Stimulated activated effector memory CD8-positive, alpha-beta T cell treated with anti-CD3 and anti-CD28 coated beads, Interleukin-12 subunit alpha, Interleukin-12 subunit beta, amount 100 ng/mL, for 72 hours (primary cell): ENCODE results near the gene TPSG1.
"Not testable (repeated sequence)": the region's sequence is repeated elsewhere in the genome, so short reads cannot be mapped to it uniquely, and the experiment has no call there.

ENCODE experiments used
- ATAC-seq: fragments of 150-1000 bp; cut with Tn5 transposase; 2 replicates; pipeline ENCODE4 v1.10.0; 2021
- DNase-seq, 2 donors: peaks; one replicate each; pipeline ENCODE4 v3.0.0; 2021 to 2022; ENCODE audit warnings: low spot score in 2 of 2
- H3K27ac Mint-ChIP-seq: one replicate; pipeline ENCODE4 v1.8.0; 2022; ENCODE audit warnings: mild to moderate bottlenecking, mixed read lengths
- H3K36me3 Mint-ChIP-seq: one replicate; pipeline ENCODE4 v1.8.0; 2022; ENCODE audit warnings: mild to moderate bottlenecking, mixed read lengths
- H3K4me1 Mint-ChIP-seq: one replicate; pipeline ENCODE4 v1.8.0; 2022; ENCODE audit warnings: mixed read lengths
- H3K4me3 Mint-ChIP-seq: one replicate; pipeline ENCODE4 v1.8.0; 2022; ENCODE audit warnings: mild to moderate bottlenecking, mixed read lengths
- H3K9me3 Mint-ChIP-seq: one replicate; pipeline ENCODE4 v1.8.0; 2022; ENCODE audit warnings: mixed read lengths

Gene TPSG1

GRCh38 chr16:1200014-1200627 is 24.9 kb downstream of the TPSG1 start:
- Mint-ChIP-seq H3K27ac (no peak overlapping the region), H3K4me3 (no peak overlapping the region), H3K9me3 (peaks cover 4% of the 10 kb centered on the region), H3K4me1 (no peaks in the 10 kb centered on the region), H3K36me3 (no peaks in the 10 kb centered on the region)
- ATAC-seq: no peak
- no peak for DNase-seq

- Mint-ChIP-seq H3K36me3 (no peaks in the 10 kb centered on the region), H3K27ac (no peak overlapping the region), H3K4me1 (no peaks in the 10 kb centered on the region), H3K9me3 (peaks cover 4% of the 10 kb centered on the region), H3K4me3 (no peak overlapping the region)
- ATAC-seq: no peak
- DNase-seq: no peak
Measured at GRCh38 chr16:1199347-1200013, 25.6 kb downstream of the TPSG1 start.

GRCh38 chr16:1198671-1199346 is 26.3 kb downstream of the TPSG1 start:
- H3K4me3 Mint-ChIP-seq, ATAC-seq, H3K9me3 Mint-ChIP-seq, DNase-seq, H3K27ac Mint-ChIP-seq, H3K36me3 Mint-ChIP-seq, H3K4me1 Mint-ChIP-seq: not testable (repeated sequence)

GRCh38 chr16:1198194-1198593 is 26.9 kb downstream of the TPSG1 start:
- H3K36me3 Mint-ChIP-seq: no peaks in the 10 kb centered on the region
- H3K4me1 Mint-ChIP-seq: no peaks in the 10 kb centered on the region
- H3K9me3 Mint-ChIP-seq: peaks cover 4% of the 10 kb centered on the region
- H3K4me3 Mint-ChIP-seq: no peak overlapping the region
- DNase-seq (no peak), ATAC-seq (no peak)
- H3K27ac Mint-ChIP-seq: no peak overlapping the region

DNA sequence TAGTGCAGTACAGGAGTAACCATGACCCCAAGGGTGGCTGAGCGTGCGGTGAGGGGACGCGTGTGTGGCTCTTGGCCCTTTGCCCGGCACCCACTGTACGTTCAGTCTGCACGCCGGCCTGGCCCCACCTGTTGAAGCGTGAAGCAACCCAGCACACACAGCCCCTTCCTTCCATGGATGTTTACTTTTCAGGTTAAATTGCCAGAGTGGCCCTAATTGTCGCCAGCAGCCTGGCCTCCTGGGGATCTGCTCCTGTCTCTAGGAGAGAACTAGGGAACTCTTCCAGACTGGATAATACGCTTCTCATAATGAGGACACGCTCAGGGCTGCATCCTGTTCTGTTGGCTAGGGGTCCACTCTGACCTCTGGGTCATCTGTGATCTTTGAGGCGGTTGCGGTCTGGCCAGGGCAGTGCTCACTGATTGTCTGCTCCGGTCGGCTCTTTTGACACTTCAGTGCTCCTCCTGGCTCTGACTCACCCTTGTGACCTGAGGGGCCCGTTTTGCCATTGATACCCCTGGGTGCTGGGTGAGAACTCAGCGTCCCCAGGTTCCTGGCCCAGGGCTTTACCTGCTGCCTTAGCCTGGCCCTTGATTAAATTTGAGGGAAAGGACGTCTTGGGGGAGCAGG is 27.7 kb downstream of the TPSG1 start:
- Mint-ChIP-seq H3K27ac (no peak overlapping the region), H3K4me1 (no peaks in the 10 kb centered on the region), H3K4me3 (no peak overlapping the region), H3K36me3 (no peaks in the 10 kb centered on the region), H3K9me3 (peaks cover 4% of the 10 kb centered on the region)
- DNase-seq (no peak), ATAC-seq (no peak)

DNA sequence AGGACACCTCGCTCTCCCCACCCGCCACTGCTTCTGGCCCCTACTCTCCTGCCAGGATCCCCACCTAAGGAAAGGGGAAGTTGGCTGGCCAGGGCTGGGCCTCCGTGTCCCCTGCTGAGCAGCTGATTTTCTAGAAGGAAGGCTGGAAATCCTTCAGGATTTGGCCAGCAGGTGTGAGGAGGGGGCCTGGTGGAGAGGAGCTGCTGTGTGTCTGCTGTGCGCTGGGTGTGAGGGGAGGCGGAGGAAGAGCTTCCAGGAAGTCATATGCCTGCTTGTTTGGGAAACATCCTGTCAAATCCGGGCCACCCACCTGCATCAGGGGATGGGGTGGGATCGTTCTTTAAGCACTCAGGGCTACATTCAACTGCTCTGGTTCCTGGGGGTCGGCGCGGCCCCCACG is 28.6 kb downstream of the TPSG1 start:
- Mint-ChIP-seq H3K4me3 (no peak overlapping the region), H3K9me3 (peaks cover 4% of the 10 kb centered on the region), H3K36me3 (no peaks in the 10 kb centered on the region), H3K27ac (peak overlapping the region; percentile 85), H3K4me1 (no peaks in the 10 kb centered on the region)
- no peak for ATAC-seq
- no peak for DNase-seq

- Mint-ChIP-seq H3K4me1 (no peaks in the 10 kb centered on the region), H3K9me3 (peaks cover 4% of the 10 kb centered on the region), H3K4me3 (no peak overlapping the region), H3K36me3 (no peaks in the 10 kb centered on the region), H3K27ac (no peak overlapping the region)
- no peak for ATAC-seq
- DNase-seq: no peak
Measured at GRCh38 chr16:1195393-1195666, 29.7 kb downstream of the TPSG1 start.

DNA sequence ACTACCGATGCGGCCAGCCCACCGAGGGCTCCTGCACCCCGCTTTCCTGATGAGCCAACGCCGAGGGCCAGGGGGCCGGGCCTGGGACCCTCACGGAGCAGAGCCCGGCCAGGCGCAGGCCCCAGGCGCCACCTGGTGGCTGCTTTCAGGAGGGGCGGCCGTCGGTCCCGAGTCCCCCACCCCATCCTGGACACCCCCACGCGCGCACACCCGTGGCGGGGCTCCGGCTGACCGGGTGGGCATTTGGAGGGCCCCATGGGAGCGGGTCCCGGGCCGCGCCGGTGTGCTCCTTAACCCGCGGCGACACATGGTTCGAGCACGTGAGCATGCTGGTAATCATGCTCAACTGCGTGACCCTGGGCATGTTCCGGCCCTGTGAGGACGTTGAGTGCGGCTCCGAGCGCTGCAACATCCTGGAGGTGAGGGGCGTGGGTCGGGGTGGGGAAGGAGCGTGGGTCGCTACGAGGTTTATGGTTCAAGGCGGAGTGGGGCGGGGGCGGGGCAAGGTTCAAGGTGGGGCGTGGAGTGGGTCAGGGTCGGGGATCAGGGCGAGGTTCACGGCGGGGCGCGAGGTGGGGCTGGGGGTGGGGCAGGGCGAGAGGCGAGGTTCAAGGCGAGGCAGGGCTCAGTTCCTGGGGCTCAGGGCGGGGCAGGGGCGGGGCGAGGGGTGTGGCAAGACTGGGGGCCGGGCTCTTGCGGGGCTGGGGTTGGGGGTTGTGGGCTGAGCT is 30.2 kb downstream of the TPSG1 start:
- Mint-ChIP-seq H3K27ac (no peak overlapping the region), H3K36me3 (no peaks in the 10 kb centered on the region), H3K4me3 (no peak overlapping the region), H3K9me3 (peaks cover 2% of the 10 kb centered on the region), H3K4me1 (no peaks in the 10 kb centered on the region)
- no peak for DNase-seq
- ATAC-seq: no peak

- Mint-ChIP-seq H3K4me3 (no peak overlapping the region), H3K27ac (no peak overlapping the region), H3K4me1 (no peaks in the 10 kb centered on the region), H3K36me3 (no peaks in the 10 kb centered on the region), H3K9me3 (no peaks in the 10 kb centered on the region)
- DNase-seq (no peak), ATAC-seq (no peak)
Measured at GRCh38 chr16:1193825-1194581, 31.1 kb downstream of the TPSG1 start.

DNA sequence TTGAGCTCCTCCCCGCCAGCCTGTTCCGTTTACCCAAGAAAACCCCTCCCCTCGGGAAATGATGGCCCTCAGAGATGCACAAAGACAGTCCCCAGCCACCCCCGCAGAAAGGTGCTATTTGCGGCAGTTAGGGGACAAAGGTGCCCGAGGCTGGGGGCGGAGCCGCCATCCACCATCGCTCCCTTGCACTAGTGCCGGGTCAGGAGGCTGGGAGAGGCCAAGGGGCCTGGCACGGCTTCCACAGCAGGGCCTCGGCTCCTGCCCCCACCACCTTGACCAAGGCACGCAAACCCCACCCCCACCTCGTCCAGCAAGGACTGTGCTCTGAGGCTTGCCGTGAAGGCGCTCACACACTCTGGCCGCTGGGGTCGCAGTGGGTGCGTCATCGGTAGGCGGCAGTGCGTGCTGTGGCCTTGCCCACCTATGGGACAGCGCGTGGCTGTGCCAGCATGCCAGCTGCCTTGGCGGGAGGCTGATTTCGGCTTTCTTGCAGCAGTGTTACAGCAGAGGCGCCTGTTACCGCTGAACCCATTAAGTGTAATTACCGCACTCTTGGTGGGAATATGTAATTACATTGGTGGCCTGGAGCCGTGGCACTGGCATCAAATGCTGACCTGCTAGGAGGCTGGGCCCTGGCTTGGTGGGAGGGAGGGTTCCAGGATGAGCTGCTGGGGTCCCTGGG is 31.8 kb downstream of the TPSG1 start:
- Mint-ChIP-seq H3K4me3 (no peak overlapping the region), H3K4me1 (no peaks in the 10 kb centered on the region), H3K27ac (no peak overlapping the region), H3K9me3 (no peaks in the 10 kb centered on the region), H3K36me3 (no peaks in the 10 kb centered on the region)
- no peak for ATAC-seq
- DNase-seq: no peak

- no peak for ATAC-seq
- no peaks in the 10 kb centered on the region for H3K36me3 Mint-ChIP-seq
- DNase-seq: no peak
- no peaks in the 10 kb centered on the region for H3K4me1 Mint-ChIP-seq
- no peak overlapping the region for H3K4me3 Mint-ChIP-seq
- no peaks in the 10 kb centered on the region for H3K9me3 Mint-ChIP-seq
- no peak overlapping the region for H3K27ac Mint-ChIP-seq
Measured at GRCh38 chr16:1192384-1193073, 32.5 kb downstream of the TPSG1 start.

DNA sequence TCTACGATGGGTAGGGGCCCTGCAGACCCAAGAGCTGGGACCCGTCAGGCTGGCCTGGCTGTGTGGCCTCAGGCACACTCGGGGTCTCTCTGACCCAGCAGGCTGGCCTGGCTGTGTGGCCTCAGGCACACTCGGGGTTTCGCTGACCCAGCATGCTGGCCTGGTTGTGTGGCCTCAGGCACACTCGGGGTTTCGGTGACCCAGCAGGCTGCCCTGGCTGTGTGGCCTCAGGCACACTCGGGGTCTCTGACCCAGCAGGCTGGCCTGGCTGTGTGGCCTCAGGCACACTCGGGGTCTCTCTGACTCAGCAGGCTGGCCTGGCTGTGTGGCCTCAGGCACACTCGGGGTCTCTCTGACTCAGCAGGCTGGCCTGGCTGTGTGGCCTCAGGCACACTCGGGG is 34.3 kb downstream of the TPSG1 start:
- H3K27ac Mint-ChIP-seq, DNase-seq, H3K4me1 Mint-ChIP-seq, H3K9me3 Mint-ChIP-seq, H3K4me3 Mint-ChIP-seq, ATAC-seq, H3K36me3 Mint-ChIP-seq: not testable (repeated sequence)

DNA sequence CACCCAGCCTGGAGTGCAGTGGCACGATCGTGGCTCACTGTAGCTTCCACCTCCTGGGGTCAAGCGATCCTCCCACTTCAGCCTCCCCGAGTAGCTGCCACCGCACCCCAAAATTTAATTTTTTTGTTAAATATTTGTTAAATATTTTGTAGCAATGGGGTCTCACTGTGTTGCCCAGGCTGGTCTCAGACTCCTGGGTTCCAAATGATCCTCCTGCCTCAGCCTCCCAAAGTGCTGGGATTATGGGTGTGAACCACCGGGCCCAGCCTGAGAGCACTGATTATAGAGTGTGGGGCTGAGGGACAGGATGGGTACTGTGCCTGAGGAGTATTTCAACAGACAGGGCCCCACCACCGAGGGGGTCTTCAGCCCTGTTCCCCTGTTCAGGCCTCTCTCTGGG is 35.6 kb downstream of the TPSG1 start:
- Mint-ChIP-seq H3K27ac (no peak overlapping the region), H3K4me1 (no peaks in the 10 kb centered on the region), H3K36me3 (no peaks in the 10 kb centered on the region), H3K4me3 (no peak overlapping the region), H3K9me3 (no peaks in the 10 kb centered on the region)
- ATAC-seq (no peak), DNase-seq (no peak)
